Mammary epithelial cell (primary cell): ENCODE results near the gene FSTL1.

Source experiments
- EZH2 ChIP-seq: IDR thresholded peaks from 2 replicates; pipeline ENCODE4 v1.6.1; 2012; ENCODE audit warnings: low read length, inconsistent platforms, borderline replicate concordance
- TF ChIP-seq, protein P1 (sequence below), 2 donors: IDR thresholded peaks in 1 of 2; conservative IDR thresholded peaks in 1 of 2; 2 replicates each; pipeline ENCODE4 v1.5.1; 2011 to 2012; ENCODE audit warnings: inconsistent platforms in 2 of 2, low read length in 2 of 2, mild to moderate bottlenecking in 2 of 2, control low read depth in 1 of 2, low read depth in 1 of 2; ENCODE audit not compliant: insufficient read depth in 1 of 2; ENCODE audit errors: extremely low read depth in 1 of 2

- TF ChIP-seq, protein P1, sequence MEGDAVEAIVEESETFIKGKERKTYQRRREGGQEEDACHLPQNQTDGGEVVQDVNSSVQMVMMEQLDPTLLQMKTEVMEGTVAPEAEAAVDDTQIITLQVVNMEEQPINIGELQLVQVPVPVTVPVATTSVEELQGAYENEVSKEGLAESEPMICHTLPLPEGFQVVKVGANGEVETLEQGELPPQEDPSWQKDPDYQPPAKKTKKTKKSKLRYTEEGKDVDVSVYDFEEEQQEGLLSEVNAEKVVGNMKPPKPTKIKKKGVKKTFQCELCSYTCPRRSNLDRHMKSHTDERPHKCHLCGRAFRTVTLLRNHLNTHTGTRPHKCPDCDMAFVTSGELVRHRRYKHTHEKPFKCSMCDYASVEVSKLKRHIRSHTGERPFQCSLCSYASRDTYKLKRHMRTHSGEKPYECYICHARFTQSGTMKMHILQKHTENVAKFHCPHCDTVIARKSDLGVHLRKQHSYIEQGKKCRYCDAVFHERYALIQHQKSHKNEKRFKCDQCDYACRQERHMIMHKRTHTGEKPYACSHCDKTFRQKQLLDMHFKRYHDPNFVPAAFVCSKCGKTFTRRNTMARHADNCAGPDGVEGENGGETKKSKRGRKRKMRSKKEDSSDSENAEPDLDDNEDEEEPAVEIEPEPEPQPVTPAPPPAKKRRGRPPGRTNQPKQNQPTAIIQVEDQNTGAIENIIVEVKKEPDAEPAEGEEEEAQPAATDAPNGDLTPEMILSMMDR (conservative IDR thresholded peaks at IDR 0.05 in 1 of 2, IDR thresholded peaks at IDR 0.05 in 1 of 2; ENCODE audit: extremely low read depth in 1 of 2, insufficient read depth in 1 of 2, low read depth in 1 of 2, low read length in 2 of 2) = no peak
- no peak for TF ChIP-seq EZH2
These were observed 37.5 kb upstream of the FSTL1 start for GRCh38 chr3:120488296-120488695.
